Thyroid gland (tissue), 4 donors: ENCODE results near the gene ISX.

Experiments used
- POLR2A ChIP-seq, 2 donors: fragments of 450-650 bp; IDR thresholded peaks; one replicate each; pipeline ENCODE4 v1.6.1; 2017; ENCODE audit warnings: antibody characterized with exemption in 2 of 2, mild to moderate bottlenecking in 2 of 2, moderate library complexity in 1 of 2
- TF ChIP-seq, protein P1 (sequence below), 6 experiments: fragments of 200-600 bp in 3 of 6; fragments of 450-650 bp in 3 of 6; sonication (generic) in 3 of 6; IDR thresholded peaks; one replicate each; pipeline ENCODE4 v1.5.1; 2016 to 2019; ENCODE audit warnings: antibody characterized with exemption in 6 of 6, mild to moderate bottlenecking in 2 of 6, inconsistent platforms in 1 of 6, moderate library complexity in 1 of 6

DNA sequence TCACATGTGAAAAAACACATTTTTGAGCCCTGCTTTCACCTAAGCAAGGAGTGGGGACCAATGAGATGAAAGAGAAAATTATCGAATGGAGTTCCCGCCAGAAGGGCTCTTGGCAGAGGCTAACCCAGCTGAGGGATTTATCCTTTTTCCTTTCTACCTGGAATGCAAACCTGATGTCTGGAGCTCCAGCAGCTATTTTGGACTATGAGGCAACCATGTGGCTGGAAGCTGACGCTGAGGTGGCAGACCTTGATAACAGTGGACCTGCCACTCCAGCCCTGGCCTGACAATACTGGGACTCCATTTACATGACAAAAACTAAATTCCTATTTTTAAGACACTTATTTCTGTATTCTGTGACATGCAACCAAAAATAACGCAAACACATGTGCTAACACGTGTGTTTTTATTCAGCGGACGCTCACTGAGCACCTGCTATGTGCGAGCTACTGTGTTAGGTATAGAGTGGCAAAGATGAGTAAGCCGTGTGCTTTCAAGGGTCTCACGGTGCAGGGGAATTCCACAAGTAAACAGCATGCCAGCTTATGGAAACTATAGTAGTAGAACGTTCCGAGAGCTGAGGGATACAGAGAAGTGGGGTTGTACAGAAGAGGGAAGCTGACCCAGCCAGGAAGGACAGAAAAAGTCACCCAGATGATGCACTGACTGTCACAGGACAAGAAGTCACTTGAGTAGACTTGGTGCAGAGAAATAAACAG lies 19.1 kb upstream of the ISX start:
- TF ChIP-seq, protein P1, sequence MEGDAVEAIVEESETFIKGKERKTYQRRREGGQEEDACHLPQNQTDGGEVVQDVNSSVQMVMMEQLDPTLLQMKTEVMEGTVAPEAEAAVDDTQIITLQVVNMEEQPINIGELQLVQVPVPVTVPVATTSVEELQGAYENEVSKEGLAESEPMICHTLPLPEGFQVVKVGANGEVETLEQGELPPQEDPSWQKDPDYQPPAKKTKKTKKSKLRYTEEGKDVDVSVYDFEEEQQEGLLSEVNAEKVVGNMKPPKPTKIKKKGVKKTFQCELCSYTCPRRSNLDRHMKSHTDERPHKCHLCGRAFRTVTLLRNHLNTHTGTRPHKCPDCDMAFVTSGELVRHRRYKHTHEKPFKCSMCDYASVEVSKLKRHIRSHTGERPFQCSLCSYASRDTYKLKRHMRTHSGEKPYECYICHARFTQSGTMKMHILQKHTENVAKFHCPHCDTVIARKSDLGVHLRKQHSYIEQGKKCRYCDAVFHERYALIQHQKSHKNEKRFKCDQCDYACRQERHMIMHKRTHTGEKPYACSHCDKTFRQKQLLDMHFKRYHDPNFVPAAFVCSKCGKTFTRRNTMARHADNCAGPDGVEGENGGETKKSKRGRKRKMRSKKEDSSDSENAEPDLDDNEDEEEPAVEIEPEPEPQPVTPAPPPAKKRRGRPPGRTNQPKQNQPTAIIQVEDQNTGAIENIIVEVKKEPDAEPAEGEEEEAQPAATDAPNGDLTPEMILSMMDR (IDR thresholded peaks at IDR 0.05), result no peak
- no peak for TF ChIP-seq POLR2A (IDR thresholded peaks at IDR 0.05)
